ENCODE results near the gene GPC3.

GRCh38 chrX:133910539-133910938 lies 74.9 kb downstream of the GPC3 start:
- TF ChIP-seq NPAS2 (CRISPR knock-in tag; IDR thresholded peaks at IDR 0.05; ENCODE audit: borderline replicate concordance) (no peak), CTCF (IDR thresholded peaks at IDR 0.05) (no peak), ZNF302 (CRISPR knock-in tag; IDR thresholded peaks at IDR 0.05) (no peak), REST (IDR thresholded peaks at IDR 0.05) (no peak), POLR2A (IDR thresholded peaks at IDR 0.05; ENCODE audit: low read length) (no peak), RAD21 (conservative IDR thresholded peaks at IDR 0.05 in 1 of 2, IDR thresholded peaks at IDR 0.05 in 1 of 2) (no peak)
